ENCODE measurements around the gene ZNF385D.

Gene ZNF385D

DNA sequence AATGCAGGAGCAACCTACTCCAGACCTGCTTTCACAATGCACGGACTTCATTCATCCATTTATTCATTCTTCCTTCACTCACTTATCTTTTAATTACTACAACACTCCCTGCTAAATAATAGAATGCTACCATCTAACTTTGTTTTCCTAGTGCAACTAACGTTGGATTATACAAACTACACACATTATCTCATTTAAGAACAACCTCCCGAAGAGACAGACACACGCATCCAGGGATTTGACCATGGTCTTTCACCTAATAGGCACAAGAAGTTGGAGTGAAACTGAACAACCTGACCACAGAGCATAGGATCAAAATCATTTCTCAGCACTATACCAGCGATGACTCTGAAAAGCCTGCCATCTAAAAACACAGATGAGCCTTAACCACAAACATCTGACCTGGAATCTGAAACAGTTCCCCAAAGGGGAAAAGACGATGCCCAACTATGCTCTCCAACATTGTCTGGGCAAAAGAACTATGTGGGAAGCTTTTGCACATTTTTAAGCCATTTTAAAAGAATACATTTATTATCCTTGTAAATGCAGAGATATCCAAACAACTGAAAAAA lies 21.0 kb downstream of the ZNF385D start:
- Mint-ChIP-seq H3K4me1 (ENCODE audit: low read depth) (no peaks in the 10 kb centered on the region), H3K4me3 (no peak overlapping the region), H3K9me3 (peaks cover 33% of the 10 kb centered on the region), H3K36me3 (ENCODE audit: low read depth) (no peaks in the 10 kb centered on the region), H3K27me3 (no peaks in the 10 kb centered on the region), H3K27ac (no peak overlapping the region)
- DNase-seq, result no peak

GRCh38 chr3:21729331-21729730 lies 21.7 kb downstream of the ZNF385D start:
- Mint-ChIP-seq H3K4me1 (ENCODE audit: low read depth) (no peaks in the 10 kb centered on the region), H3K27me3 (no peaks in the 10 kb centered on the region), H3K4me3 (no peak overlapping the region), H3K9me3 (peaks cover 35% of the 10 kb centered on the region), H3K36me3 (ENCODE audit: low read depth) (no peaks in the 10 kb centered on the region), H3K27ac (no peak overlapping the region)
- DNase-seq, result no peak

GRCh38 chr3:21722768-21723167 lies 28.2 kb downstream of the ZNF385D start:
- H3K27ac Mint-ChIP-seq, result no peak overlapping the region
- no peak overlapping the region for H3K4me3 Mint-ChIP-seq
- no peak for DNase-seq
- no peaks in the 10 kb centered on the region for H3K4me1 Mint-ChIP-seq (ENCODE audit: low read depth)
- no peaks in the 10 kb centered on the region for H3K36me3 Mint-ChIP-seq (ENCODE audit: low read depth)
- H3K9me3 Mint-ChIP-seq, result peaks cover 40% of the 10 kb centered on the region
- H3K27me3 Mint-ChIP-seq, result no peaks in the 10 kb centered on the region

DNA sequence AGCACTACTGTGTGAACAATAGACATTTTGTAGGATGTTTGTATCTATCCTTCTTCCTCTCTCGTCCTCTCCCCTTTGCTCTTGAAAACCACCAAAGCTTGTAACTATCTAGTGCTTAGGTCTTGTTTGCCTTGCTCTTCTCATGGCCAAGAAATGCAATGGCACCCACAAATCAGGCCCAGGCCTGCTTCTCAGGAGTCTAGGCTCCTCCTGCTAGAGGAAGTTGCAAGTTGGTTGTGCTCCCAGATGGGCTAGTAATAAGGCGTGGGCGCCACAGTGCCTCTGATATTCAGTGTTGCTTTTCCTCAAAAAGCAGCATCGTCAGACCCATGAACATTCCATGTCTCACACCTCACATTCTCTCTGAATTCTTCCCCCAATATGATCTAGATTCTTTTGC lies 28.7 kb downstream of the ZNF385D start:
- Mint-ChIP-seq H3K27ac (no peak overlapping the region), H3K27me3 (no peaks in the 10 kb centered on the region), H3K36me3 (ENCODE audit: low read depth) (no peaks in the 10 kb centered on the region), H3K9me3 (peaks cover 40% of the 10 kb centered on the region), H3K4me3 (no peak overlapping the region), H3K4me1 (ENCODE audit: low read depth) (no peaks in the 10 kb centered on the region)
- DNase-seq, result no peak

DNA sequence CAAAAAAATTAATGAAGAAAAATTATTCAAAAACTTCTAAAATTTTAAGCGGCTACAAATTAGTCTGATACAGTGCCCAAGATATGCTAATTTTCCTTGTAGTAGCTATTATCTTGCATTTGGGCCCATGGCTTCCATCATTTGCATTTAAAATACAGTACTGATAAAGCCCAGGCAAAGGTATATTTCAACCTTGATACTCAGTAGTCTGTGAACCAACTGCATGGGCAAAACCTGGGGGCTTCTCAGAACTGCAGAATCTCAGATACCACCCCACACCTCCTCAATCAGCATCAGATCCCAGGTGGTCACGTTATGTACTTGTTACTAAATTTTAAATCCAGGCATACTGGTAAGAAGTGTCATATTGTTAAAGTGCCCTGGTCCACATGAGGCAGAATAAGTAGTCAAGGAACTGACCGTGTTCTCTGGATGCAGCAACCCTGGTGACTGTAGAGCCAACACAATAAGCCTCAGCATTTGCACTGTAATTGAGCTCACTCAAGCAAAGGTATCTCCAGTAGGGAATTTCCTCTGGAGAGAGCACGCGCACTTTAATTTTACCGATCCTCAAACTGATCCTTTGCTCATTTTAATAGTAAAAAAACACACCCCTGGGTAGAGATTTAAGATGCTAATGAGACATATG lies 31.9 kb downstream of the ZNF385D start:
- no peaks in the 10 kb centered on the region for H3K27me3 Mint-ChIP-seq
- H3K4me3 Mint-ChIP-seq, result no peak overlapping the region
- H3K4me1 Mint-ChIP-seq (ENCODE audit: low read depth), result no peaks in the 10 kb centered on the region
- no peaks in the 10 kb centered on the region for H3K36me3 Mint-ChIP-seq (ENCODE audit: low read depth)
- H3K9me3 Mint-ChIP-seq, result peaks cover 31% of the 10 kb centered on the region
- H3K27ac Mint-ChIP-seq, result no peak overlapping the region
- no peak for DNase-seq

DNA sequence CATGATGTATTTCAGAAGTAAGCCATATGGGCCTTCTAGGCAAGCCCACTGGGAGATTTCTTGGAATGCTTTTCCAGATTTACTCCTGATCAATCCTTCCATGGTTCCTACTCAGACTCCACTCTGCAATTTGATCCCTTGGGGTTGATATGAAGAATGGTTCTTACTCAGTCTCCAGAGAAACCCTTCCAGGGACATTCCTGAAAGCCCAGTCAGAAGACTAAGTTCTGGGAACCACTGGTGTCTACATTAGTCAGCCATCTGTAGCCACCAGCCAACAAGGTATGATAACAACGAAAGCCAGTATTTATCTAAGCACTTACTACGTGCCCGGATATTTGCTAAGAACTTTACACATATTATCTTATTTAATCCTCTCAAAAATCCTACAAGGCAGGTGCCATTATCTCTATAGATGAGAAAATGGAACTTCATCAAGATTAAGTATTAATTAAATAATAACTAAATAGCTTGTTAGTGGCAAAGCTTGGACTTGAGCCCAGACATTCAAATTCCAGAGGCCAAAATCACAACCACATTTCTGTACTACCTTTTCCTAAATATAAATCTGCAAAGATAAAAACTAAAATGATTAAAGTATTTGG lies 32.7 kb downstream of the ZNF385D start:
- H3K36me3 Mint-ChIP-seq (ENCODE audit: low read depth), result no peaks in the 10 kb centered on the region
- no peaks in the 10 kb centered on the region for H3K27me3 Mint-ChIP-seq
- no peak for DNase-seq
- H3K4me1 Mint-ChIP-seq (ENCODE audit: low read depth), result no peaks in the 10 kb centered on the region
- no peak overlapping the region for H3K27ac Mint-ChIP-seq
- no peak overlapping the region for H3K4me3 Mint-ChIP-seq
- peaks cover 30% of the 10 kb centered on the region for H3K9me3 Mint-ChIP-seq

DNA sequence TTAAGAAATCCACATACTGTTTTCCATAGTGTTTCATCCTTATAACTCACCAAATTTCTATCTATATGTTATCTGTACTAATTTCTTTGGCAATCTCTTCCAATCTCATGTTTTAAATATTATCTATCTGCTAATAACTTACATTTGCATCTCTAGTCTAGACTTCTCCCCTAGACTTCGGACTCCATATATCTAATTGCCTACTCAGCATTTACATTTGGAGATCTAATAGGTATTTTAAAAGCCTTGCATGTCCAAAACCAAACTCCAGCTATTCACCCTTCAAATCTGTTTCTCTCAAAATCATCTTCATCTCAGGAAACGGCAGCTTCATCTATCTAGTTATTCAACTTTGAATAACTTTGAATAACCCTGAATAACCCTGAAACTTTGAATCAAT lies 35.3 kb downstream of the ZNF385D start:
- Mint-ChIP-seq H3K4me1 (ENCODE audit: low read depth) (no peaks in the 10 kb centered on the region), H3K36me3 (ENCODE audit: low read depth) (no peaks in the 10 kb centered on the region), H3K9me3 (peaks cover 23% of the 10 kb centered on the region), H3K27me3 (no peaks in the 10 kb centered on the region), H3K27ac (no peak overlapping the region), H3K4me3 (no peak overlapping the region)
- DNase-seq, result no peak

DNA sequence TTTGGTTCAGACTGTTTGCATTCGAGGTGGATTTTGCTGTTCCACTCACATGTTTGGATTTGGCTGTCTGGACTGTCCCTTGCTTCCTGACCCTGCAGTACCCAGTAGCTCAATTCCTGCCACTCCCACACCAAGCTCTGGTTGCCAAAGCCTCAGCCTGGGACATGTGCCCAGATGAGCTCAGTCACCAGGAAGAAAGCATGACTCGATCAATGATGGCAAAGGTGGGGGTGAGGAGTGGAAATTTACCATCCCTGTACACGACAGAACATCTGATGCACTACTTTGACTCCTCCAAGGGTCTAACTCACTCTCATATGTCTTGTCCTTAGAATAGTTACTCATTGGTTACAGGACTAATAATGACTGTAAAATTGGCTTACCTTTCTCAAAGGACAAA lies 45.2 kb downstream of the ZNF385D start:
- Mint-ChIP-seq H3K4me3 (no peak overlapping the region), H3K27ac (no peak overlapping the region), H3K9me3 (peaks cover 4% of the 10 kb centered on the region), H3K27me3 (no peaks in the 10 kb centered on the region), H3K4me1 (ENCODE audit: low read depth) (no peaks in the 10 kb centered on the region), H3K36me3 (ENCODE audit: low read depth) (no peaks in the 10 kb centered on the region)
- no peak for DNase-seq

- Mint-ChIP-seq H3K27me3 (no peaks in the 10 kb centered on the region), H3K27ac (no peak overlapping the region), H3K36me3 (ENCODE audit: low read depth) (no peaks in the 10 kb centered on the region), H3K9me3 (peaks cover 6% of the 10 kb centered on the region), H3K4me3 (no peak overlapping the region), H3K4me1 (ENCODE audit: low read depth) (no peaks in the 10 kb centered on the region)
- DNase-seq, result no peak
These were observed 46.2 kb downstream of the ZNF385D start for GRCh38 chr3:21704796-21705195.

GRCh38 chr3:21703291-21703690 lies 47.7 kb downstream of the ZNF385D start:
- DNase-seq, result no peak
- H3K4me1 Mint-ChIP-seq (ENCODE audit: low read depth), result no peaks in the 10 kb centered on the region
- no peak overlapping the region for H3K4me3 Mint-ChIP-seq
- H3K27me3 Mint-ChIP-seq, result no peaks in the 10 kb centered on the region
- peaks cover 6% of the 10 kb centered on the region for H3K9me3 Mint-ChIP-seq
- no peaks in the 10 kb centered on the region for H3K36me3 Mint-ChIP-seq (ENCODE audit: low read depth)
- no peak overlapping the region for H3K27ac Mint-ChIP-seq

DNA sequence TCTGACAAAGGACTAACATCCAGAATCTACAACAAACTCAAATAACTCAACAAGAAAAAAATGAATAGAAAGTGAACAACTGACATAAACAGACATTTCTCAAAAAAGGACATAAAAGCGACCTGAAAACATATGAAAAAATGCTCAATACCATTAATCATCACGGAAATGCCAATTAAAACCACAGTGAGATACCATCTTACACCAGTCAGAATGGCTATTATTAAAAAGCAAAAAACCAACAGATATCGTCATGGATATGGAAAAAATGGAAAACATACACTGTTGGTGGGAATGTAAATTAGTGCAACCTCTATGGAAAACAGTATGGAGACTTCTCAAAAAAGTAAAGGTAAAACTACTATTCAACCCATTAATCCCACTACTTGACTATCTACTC lies 53.3 kb downstream of the ZNF385D start:
- Mint-ChIP-seq H3K4me1 (ENCODE audit: low read depth) (no peaks in the 10 kb centered on the region), H3K27ac (no peak overlapping the region), H3K27me3 (no peaks in the 10 kb centered on the region), H3K4me3 (no peak overlapping the region), H3K36me3 (ENCODE audit: low read depth) (no peaks in the 10 kb centered on the region), H3K9me3 (peaks cover 16% of the 10 kb centered on the region)
- no peak for DNase-seq

- no peak overlapping the region for H3K27ac Mint-ChIP-seq
- peaks cover 19% of the 10 kb centered on the region for H3K9me3 Mint-ChIP-seq
- no peak for DNase-seq
- H3K4me1 Mint-ChIP-seq (ENCODE audit: low read depth), result no peaks in the 10 kb centered on the region
- no peaks in the 10 kb centered on the region for H3K27me3 Mint-ChIP-seq
- H3K4me3 Mint-ChIP-seq, result no peak overlapping the region
- no peaks in the 10 kb centered on the region for H3K36me3 Mint-ChIP-seq (ENCODE audit: low read depth)
These were observed 56.5 kb downstream of the ZNF385D start for GRCh38 chr3:21694506-21694905.

DNA sequence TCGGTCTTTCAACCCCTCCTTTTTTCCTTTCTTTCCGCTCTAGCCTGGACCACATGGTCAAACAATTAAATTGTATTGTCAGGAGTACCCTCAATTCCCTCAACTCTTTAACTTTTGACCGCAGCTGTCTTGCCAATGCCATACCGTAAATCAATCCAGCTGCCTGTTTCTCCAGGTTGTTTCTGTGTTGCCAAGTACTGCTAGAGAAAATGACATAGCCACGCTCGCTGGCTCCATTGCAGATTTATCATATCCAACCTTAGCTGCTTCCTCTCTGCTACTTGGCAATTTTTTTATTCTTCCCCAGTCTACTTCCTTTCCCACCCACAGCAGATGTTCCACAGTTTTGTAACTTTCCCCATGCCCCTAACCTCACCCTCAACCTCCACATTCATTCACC lies 60.0 kb downstream of the ZNF385D start:
- Mint-ChIP-seq H3K4me3 (no peak overlapping the region), H3K4me1 (ENCODE audit: low read depth) (no peaks in the 10 kb centered on the region), H3K9me3 (peaks cover 15% of the 10 kb centered on the region), H3K27me3 (no peaks in the 10 kb centered on the region), H3K36me3 (ENCODE audit: low read depth) (no peaks in the 10 kb centered on the region), H3K27ac (no peak overlapping the region)
- no peak for DNase-seq

DNA sequence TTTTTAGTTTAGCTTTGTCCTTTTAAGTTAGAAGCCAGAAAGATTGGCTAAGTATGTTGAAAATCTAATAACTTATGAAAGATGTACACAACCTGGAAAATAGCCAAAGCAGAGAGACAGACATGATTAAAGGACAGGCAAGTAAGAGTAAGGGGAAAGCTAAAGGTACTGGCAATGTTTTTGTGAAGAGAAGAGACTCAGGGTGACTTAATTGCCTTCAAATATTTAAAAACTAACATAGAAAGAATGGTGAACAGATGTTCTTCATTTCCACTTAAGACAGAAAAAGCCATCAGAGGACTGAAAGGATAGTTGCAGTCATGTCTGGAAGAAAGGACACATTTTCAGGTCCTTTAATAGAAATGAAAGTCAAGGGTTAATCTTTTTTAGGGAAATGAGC lies 68.8 kb downstream of the ZNF385D start:
- Mint-ChIP-seq H3K27me3 (no peaks in the 10 kb centered on the region), H3K27ac (no peak overlapping the region), H3K4me3 (no peak overlapping the region), H3K9me3 (peaks cover 2% of the 10 kb centered on the region), H3K36me3 (ENCODE audit: low read depth) (no peaks in the 10 kb centered on the region), H3K4me1 (ENCODE audit: low read depth) (no peaks in the 10 kb centered on the region)
- DNase-seq, result no peak

DNA sequence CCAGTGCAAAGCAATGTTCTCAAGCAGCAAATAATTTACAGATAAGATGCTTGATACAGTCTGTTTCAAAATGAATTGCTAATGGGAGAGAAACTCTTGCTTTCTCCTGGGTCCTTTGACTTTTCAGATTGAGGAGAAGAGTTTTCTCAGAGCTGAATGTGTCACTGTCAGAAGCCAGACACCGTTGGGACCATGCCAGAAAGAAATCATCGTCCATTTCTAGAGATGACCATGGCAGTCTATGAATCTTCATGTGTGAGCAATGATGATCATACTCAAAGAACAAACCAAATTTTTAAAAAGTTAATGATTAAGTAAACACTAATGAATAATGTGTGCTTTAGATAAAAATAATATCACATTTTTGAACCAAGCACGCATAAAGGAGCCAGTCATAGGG lies 77.6 kb downstream of the ZNF385D start:
- Mint-ChIP-seq H3K4me3 (no peak overlapping the region), H3K27ac (no peak overlapping the region), H3K27me3 (no peaks in the 10 kb centered on the region), H3K36me3 (ENCODE audit: low read depth) (no peaks in the 10 kb centered on the region), H3K9me3 (peaks cover 5% of the 10 kb centered on the region), H3K4me1 (ENCODE audit: low read depth) (no peaks in the 10 kb centered on the region)
- no peak for DNase-seq
